Measurements from ENCODE around the gene FOXO4.

The FOXO4 gene

DNA sequence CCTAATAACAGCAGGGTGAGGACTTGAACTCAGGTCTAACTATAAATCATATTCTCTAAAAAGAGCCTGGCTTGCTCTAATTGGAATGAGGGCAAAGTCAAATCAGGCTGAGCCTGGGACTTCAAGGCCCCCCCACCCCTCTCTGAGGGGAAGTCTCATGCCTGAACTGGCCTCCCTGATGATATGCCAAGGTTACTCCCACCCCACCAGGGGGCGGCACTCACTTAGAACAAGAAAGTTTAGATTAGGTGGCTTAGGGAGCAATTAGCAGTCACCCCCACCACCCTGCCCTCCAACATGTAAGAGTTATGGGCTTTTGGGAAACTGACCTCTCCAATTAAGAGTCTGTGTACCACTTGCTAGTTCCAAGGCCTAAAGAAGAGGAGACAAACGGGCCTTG is 2.7 kb downstream of the FOXO4 start:
- Histone ChIP-seq H3K79me2 (ENCODE audit: low read length) (no peaks in the 10 kb centered on the region), H2AFZ (ENCODE audit: low read length) (no peak overlapping the region), H3K9me2 (replicated peaks; ENCODE audit: insufficient read depth, low read length) (no peaks in the 10 kb centered on the region), H3F3A (ENCODE audit: insufficient read depth, low read length) (no peaks in the 10 kb centered on the region), H3K9me3 (replicated peaks; ENCODE audit: insufficient read depth, low read length) (no peaks in the 10 kb centered on the region), H3K27me3 (replicated peaks; ENCODE audit: insufficient read depth, low read length) (no peaks in the 10 kb centered on the region), H3K4me2 (ENCODE audit: low read depth, low read length) (no peak overlapping the region), H3K36me3 (replicated peaks; ENCODE audit: insufficient read depth, low read length) (no peaks in the 10 kb centered on the region), H3K27ac (ENCODE audit: low read length) (no peak overlapping the region), H3K4me3 (ENCODE audit: low read length) (no peak overlapping the region), H3K9ac (ENCODE audit: low read length) (no peak overlapping the region), H4K20me1 (ENCODE audit: insufficient read depth, low read length) (no peaks in the 10 kb centered on the region), H3K4me1 (ENCODE audit: low read length) (0 out of 2 replicates have a peak, but pooled peaks cover under 1% of the 10 kb centered on the region)
- TF ChIP-seq, protein P1, sequence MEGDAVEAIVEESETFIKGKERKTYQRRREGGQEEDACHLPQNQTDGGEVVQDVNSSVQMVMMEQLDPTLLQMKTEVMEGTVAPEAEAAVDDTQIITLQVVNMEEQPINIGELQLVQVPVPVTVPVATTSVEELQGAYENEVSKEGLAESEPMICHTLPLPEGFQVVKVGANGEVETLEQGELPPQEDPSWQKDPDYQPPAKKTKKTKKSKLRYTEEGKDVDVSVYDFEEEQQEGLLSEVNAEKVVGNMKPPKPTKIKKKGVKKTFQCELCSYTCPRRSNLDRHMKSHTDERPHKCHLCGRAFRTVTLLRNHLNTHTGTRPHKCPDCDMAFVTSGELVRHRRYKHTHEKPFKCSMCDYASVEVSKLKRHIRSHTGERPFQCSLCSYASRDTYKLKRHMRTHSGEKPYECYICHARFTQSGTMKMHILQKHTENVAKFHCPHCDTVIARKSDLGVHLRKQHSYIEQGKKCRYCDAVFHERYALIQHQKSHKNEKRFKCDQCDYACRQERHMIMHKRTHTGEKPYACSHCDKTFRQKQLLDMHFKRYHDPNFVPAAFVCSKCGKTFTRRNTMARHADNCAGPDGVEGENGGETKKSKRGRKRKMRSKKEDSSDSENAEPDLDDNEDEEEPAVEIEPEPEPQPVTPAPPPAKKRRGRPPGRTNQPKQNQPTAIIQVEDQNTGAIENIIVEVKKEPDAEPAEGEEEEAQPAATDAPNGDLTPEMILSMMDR (IDR thresholded peaks at IDR 0.05; ENCODE audit: low read length), result peak; percentile 52
- TF ChIP-seq EZH2phosphoT487 (IDR thresholded peaks at IDR 0.05; ENCODE audit: low read length), result no peak
- DNase-seq, result peak; percentile 55

DNA sequence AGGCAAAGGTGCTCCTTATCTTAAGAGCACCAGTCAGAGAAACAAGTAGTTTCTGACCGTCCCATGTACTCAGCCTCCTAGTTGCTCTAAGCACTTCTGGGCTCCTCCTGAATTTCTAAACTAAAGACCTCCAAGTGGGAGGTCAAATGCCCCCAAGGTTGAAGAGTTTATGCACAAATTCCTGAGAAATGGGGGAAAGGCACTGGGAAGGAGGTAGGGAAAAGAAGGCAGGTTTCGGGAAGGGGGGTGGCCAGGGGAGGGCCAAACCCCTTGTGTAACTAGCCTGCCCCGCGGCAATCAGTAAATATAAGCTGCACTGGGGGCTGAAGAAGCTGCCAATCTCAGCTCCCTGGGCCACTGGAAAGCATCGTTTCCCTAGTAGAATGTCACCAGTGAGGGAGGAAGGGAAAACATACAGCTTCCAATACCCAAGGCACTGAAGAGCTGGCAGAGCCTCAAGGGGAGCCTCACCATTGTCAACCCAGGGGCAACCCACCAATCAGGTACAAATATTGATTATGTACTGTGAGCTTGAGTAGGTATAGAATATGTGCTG is 3.4 kb downstream of the FOXO4 start:
- no peak for DNase-seq
- Histone ChIP-seq H2AFZ (ENCODE audit: low read length) (no peak overlapping the region), H3K27ac (ENCODE audit: low read length) (no peak overlapping the region), H3K9ac (ENCODE audit: low read length) (no peak overlapping the region), H3K4me1 (ENCODE audit: low read length) (0 out of 2 replicates have a peak, but pooled peaks cover 6% of the 10 kb centered on the region), H3K9me2 (replicated peaks; ENCODE audit: insufficient read depth, low read length) (no peaks in the 10 kb centered on the region), H4K20me1 (ENCODE audit: insufficient read depth, low read length) (no peaks in the 10 kb centered on the region), H3K79me2 (ENCODE audit: low read length) (no peaks in the 10 kb centered on the region), H3F3A (ENCODE audit: insufficient read depth, low read length) (no peaks in the 10 kb centered on the region), H3K9me3 (replicated peaks; ENCODE audit: insufficient read depth, low read length) (no peaks in the 10 kb centered on the region), H3K27me3 (replicated peaks; ENCODE audit: insufficient read depth, low read length) (no peaks in the 10 kb centered on the region), H3K36me3 (replicated peaks; ENCODE audit: insufficient read depth, low read length) (no peaks in the 10 kb centered on the region), H3K4me3 (ENCODE audit: low read length) (no peak overlapping the region), H3K4me2 (ENCODE audit: low read depth, low read length) (no peak overlapping the region)
- TF ChIP-seq EZH2phosphoT487 (IDR thresholded peaks at IDR 0.05; ENCODE audit: low read length) (no peak), EZH2 (optimal IDR thresholded peaks at IDR 0.05; ENCODE audit: low read depth, low read length) (no peak)
- TF ChIP-seq, protein P1 (IDR thresholded peaks at IDR 0.05; ENCODE audit: low read length), result no peak

DNA sequence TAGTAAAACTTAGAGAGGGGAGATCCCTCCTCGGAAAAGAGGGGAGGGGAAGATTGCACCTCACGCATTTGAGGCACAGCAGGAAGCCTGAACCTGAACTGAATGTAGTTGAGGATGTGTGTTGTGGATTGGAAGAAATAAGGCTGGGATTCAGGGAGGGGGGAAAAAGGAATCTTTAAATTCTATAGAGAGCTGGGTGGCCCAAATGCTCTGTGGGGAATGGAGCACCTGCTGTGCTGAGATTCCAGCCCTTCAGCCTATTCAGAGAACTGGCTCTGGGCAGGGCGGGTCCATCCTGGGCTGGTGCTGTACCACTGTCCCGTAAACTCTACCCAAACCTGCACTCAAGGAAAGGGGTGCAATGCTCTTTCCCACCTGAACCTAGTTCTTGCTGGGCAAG is 4.1 kb downstream of the FOXO4 start:
- TF ChIP-seq EZH2phosphoT487 (IDR thresholded peaks at IDR 0.05; ENCODE audit: low read length), result no peak
- TF ChIP-seq, protein P1 (IDR thresholded peaks at IDR 0.05; ENCODE audit: low read length), result no peak
- TF ChIP-seq EZH2 (optimal IDR thresholded peaks at IDR 0.05; ENCODE audit: low read depth, low read length), result no peak
- Histone ChIP-seq H3K4me1 (ENCODE audit: low read length) (0 out of 2 replicates have a peak, but pooled peaks cover 6% of the 10 kb centered on the region), H3K27ac (ENCODE audit: low read length) (no peak overlapping the region), H3K4me2 (ENCODE audit: low read depth, low read length) (no peak overlapping the region), H3K27me3 (replicated peaks; ENCODE audit: insufficient read depth, low read length) (no peaks in the 10 kb centered on the region), H4K20me1 (ENCODE audit: insufficient read depth, low read length) (no peaks in the 10 kb centered on the region), H3F3A (ENCODE audit: insufficient read depth, low read length) (no peaks in the 10 kb centered on the region), H3K36me3 (replicated peaks; ENCODE audit: insufficient read depth, low read length) (no peaks in the 10 kb centered on the region), H3K9me2 (replicated peaks; ENCODE audit: insufficient read depth, low read length) (no peaks in the 10 kb centered on the region), H3K9ac (ENCODE audit: low read length) (no peak overlapping the region), H3K4me3 (ENCODE audit: low read length) (no peak overlapping the region), H2AFZ (ENCODE audit: low read length) (no peak overlapping the region), H3K79me2 (ENCODE audit: low read length) (no peaks in the 10 kb centered on the region), H3K9me3 (replicated peaks; ENCODE audit: insufficient read depth, low read length) (no peaks in the 10 kb centered on the region)
- no peak for DNase-seq

All from MM.1S (cell line).